IMR-90 (cell line): Measurements from ENCODE around the gene TBCD. TPM values are rescaled to one million over a fixed set of nuclear protein-coding genes. Genes with fewer than 3 reads are reported as not detected.

Experiments used
- ATAC-seq: fragments of 200-7000 bp; cut with Tn5 transposase; 2 replicates; pipeline ENCODE4 v1.9.1; 2020; ENCODE audit warnings: low read depth, mild to moderate bottlenecking, moderate library complexity
- BruUV-seq: library from RNA; stranded (reverse); fragments of 400-500 nt; replicated peaks from 2 replicates; lab custom pipeline; 2021; lab: Mats Ljungman, UMichigan
- CTCF ChIA-PET: fragments of 300-600 bp; formaldehyde crosslinking; extraction: SDS; loops from one replicate; lab custom pipeline; 2021; ENCODE audit warnings: antibody characterized with exemption; lab: Yijun Ruan, JAX
- POLR2A ChIA-PET: fragments of 300-600 bp; sonication (Branson Sonifier 250); formaldehyde crosslinking; loops from one replicate; lab custom pipeline; 2022; ENCODE audit warnings: antibody characterized with exemption; ENCODE audit not compliant: unreplicated experiment; lab: Charles Lee
- DNase-seq: peaks from one replicate; pipeline ENCODE4 v3.0.0; 2013
- H2AFZ ChIP-seq: replicated peaks from 2 replicates; pipeline ENCODE3; 2013; ENCODE audit warnings: low read length, mild to moderate bottlenecking; ENCODE audit not compliant: poor library complexity
- H2AK5ac ChIP-seq: 2 replicates; pipeline ENCODE4 v1.6.1; 2013; ENCODE audit warnings: low read depth, low read length, inconsistent platforms
- H2AK9ac ChIP-seq: replicated peaks from 2 replicates; pipeline ENCODE3; 2013; ENCODE audit warnings: mild to moderate bottlenecking, low read depth, low read length, moderate library complexity; ENCODE audit not compliant: poor library complexity
- H2BK120ac ChIP-seq: 2 replicates; pipeline ENCODE4 v1.6.1; 2013; ENCODE audit warnings: low read depth, low read length, inconsistent platforms
- H2BK15ac ChIP-seq: 3 replicates; pipeline ENCODE4 v1.6.1; 2013; ENCODE audit warnings: low read depth, low read length, inconsistent platforms
- H2BK20ac ChIP-seq: 2 replicates; pipeline ENCODE4 v1.6.1; 2013; ENCODE audit warnings: low read depth, mild to moderate bottlenecking, inconsistent platforms, low read length, moderate library complexity
- H2BK5ac ChIP-seq: 2 replicates; pipeline ENCODE4 v1.6.1; 2013; ENCODE audit warnings: mild to moderate bottlenecking, low read depth, low read length, inconsistent platforms; ENCODE audit not compliant: poor library complexity, severe bottlenecking
- H3K14ac ChIP-seq: replicated peaks from 2 replicates; pipeline ENCODE4 v1.6.1; 2013; ENCODE audit warnings: low read depth, low read length, inconsistent platforms
- H3K18ac ChIP-seq: 2 replicates; pipeline ENCODE4 v1.6.1; 2013; ENCODE audit warnings: low read depth, low read length, control low read depth
- H3K23ac ChIP-seq: 2 replicates; pipeline ENCODE4 v1.6.1; 2013; ENCODE audit warnings: low read depth, low read length, inconsistent platforms
- H3K27ac ChIP-seq: 2 replicates; pipeline ENCODE4 v1.5.1; 2013; ENCODE audit warnings: mild to moderate bottlenecking, control low read depth, low read length; ENCODE audit not compliant: insufficient read depth
- H3K27me3 ChIP-seq: 2 replicates; pipeline ENCODE4 v1.6.1; 2013; ENCODE audit warnings: low read length; ENCODE audit not compliant: control insufficient read depth, insufficient read depth
- H3K36me3 ChIP-seq: 2 replicates; pipeline ENCODE4 v1.6.1; 2013; ENCODE audit warnings: low read length, mixed read lengths; ENCODE audit not compliant: control insufficient read depth, insufficient read depth
- H3K4ac ChIP-seq: 2 replicates; pipeline ENCODE4 v1.6.1; 2013; ENCODE audit warnings: low read depth, low read length, inconsistent platforms
- H3K4me1 ChIP-seq: 2 replicates; pipeline ENCODE4 v1.6.1; 2013; ENCODE audit warnings: low read length, mixed read lengths; ENCODE audit not compliant: control insufficient read depth, insufficient read depth
- H3K4me2 ChIP-seq: 2 replicates; pipeline ENCODE4 v1.6.1; 2013; ENCODE audit warnings: low read depth, mild to moderate bottlenecking, control low read depth, low read length, moderate library complexity
- H3K4me3 ChIP-seq: 2 replicates; pipeline ENCODE4 v1.5.1; 2013; ENCODE audit warnings: low read depth, mild to moderate bottlenecking, control low read depth, low read length, moderate library complexity; ENCODE audit not compliant: insufficient read depth
- H3K56ac ChIP-seq: 2 replicates; pipeline ENCODE4 v1.6.1; 2013; ENCODE audit warnings: low read length, inconsistent platforms; ENCODE audit not compliant: insufficient read depth; ENCODE audit errors: extremely low read depth
- H3K79me1 ChIP-seq, 2 experiments: 2 replicates each; pipeline ENCODE4 v1.6.1; 2013; ENCODE audit warnings: low read length in 2 of 2, inconsistent platforms in 1 of 2, low read depth in 1 of 2
- H3K9ac ChIP-seq: 2 replicates; pipeline ENCODE4 v1.6.1; 2013; ENCODE audit warnings: low read depth, low read length, control low read depth
- H3K9me1 ChIP-seq: 2 replicates; pipeline ENCODE4 v1.6.1; 2013; ENCODE audit warnings: low read length, inconsistent platforms; ENCODE audit not compliant: insufficient read depth
- H3K9me3 ChIP-seq: 2 replicates; pipeline ENCODE4 v1.6.1; 2013; ENCODE audit warnings: low read length; ENCODE audit not compliant: control insufficient read depth, insufficient read depth
- H4K20me1 ChIP-seq: 2 replicates; pipeline ENCODE4 v1.6.1; 2013; ENCODE audit warnings: low read length, inconsistent platforms; ENCODE audit not compliant: insufficient read depth
- H4K5ac ChIP-seq: 2 replicates; pipeline ENCODE4 v1.6.1; 2013; ENCODE audit warnings: mild to moderate bottlenecking, low read depth, low read length, control low read depth
- H4K8ac ChIP-seq, 2 experiments: 2 replicates each; pipeline ENCODE4 v1.6.1; 2013; ENCODE audit warnings: low read depth in 2 of 2, low read length in 2 of 2, control low read depth in 1 of 2, inconsistent platforms in 1 of 2
- H4K91ac ChIP-seq: 2 replicates; pipeline ENCODE4 v1.6.1; 2013; ENCODE audit warnings: low read depth, low read length, inconsistent platforms; ENCODE audit not compliant: insufficient read depth
- BHLHE40 ChIP-seq: fragments of 150-350 bp; IDR thresholded peaks from 2 replicates; pipeline ENCODE4 v1.6.1; 2016; ENCODE audit warnings: mild to moderate bottlenecking, low read depth, low read length
- CHD1 ChIP-seq: IDR thresholded peaks from 2 replicates; pipeline ENCODE4 v1.6.1; 2012; ENCODE audit warnings: low read depth, low read length, improper control_type of control experiment
- FOS ChIP-seq: fragments of 150-350 bp; IDR thresholded peaks from 2 replicates; pipeline ENCODE4 v1.6.1; 2016; ENCODE audit warnings: low read depth, low read length
- MAZ ChIP-seq: IDR thresholded peaks from 2 replicates; pipeline ENCODE4 v1.6.1; 2012; ENCODE audit warnings: low read depth, mild to moderate bottlenecking, low read length, improper control_type of control experiment, moderate library complexity, borderline replicate concordance
- MXI1 ChIP-seq: IDR thresholded peaks from 2 replicates; pipeline ENCODE4 v1.6.1; 2012; ENCODE audit warnings: low read depth, mild to moderate bottlenecking, low read length, moderate library complexity, borderline replicate concordance
- NFE2L2 ChIP-seq: fragments of 150-350 bp; IDR thresholded peaks from 2 replicates; pipeline ENCODE4 v1.6.1; 2016; ENCODE audit warnings: low read depth, mild to moderate bottlenecking, low read length
- RCOR1 ChIP-seq: IDR thresholded peaks from 2 replicates; pipeline ENCODE4 v1.6.1; 2012; ENCODE audit warnings: mild to moderate bottlenecking, low read length, improper control_type of control experiment; ENCODE audit not compliant: insufficient replicate concordance
- SMC3 ChIP-seq: fragments of 150-350 bp; IDR thresholded peaks from 2 replicates; pipeline ENCODE4 v1.6.1; 2016; ENCODE audit warnings: low read depth, mild to moderate bottlenecking, antibody characterized with exemption, low read length, moderate library complexity
- WGBS, 2 experiments: methylation state at CpG; one replicate each; pipeline versions ENCODE4 v1.1.5 to v1.1.7; 2013; ENCODE audit warnings: missing lambda C conversion rate in 2 of 2; ENCODE audit not compliant: insufficient read length in 1 of 2; ENCODE audit errors: extremely low coverage in 2 of 2; 5-methylcytosine and 5-hydroxymethylcytosine counted together
- dilution Hi-C: fragments of 300-500 bp; cut with HindIII; formaldehyde crosslinking; loops from one replicate; pipeline ENCODE4 v1.14.3; 2018; ENCODE audit warnings: low sequenced_read_pairs; ENCODE audit not compliant: unreplicated experiment
- in situ Hi-C: fragments of 300-500 bp; cut with MboI; formaldehyde crosslinking; loops from 3 replicates; pipeline ENCODE4 v1.14.3; 2019; ENCODE audit warnings: low sequenced_read_pairs, inconsistent platforms, mixed read lengths
- intact Hi-C: fragments of 100-400 bp; cut with micrococcal nuclease; formaldehyde crosslinking; loops from 2 replicates; pipeline ENCODE4 v1.10.0; 2022
- polyA plus RNA-seq, 3 experiments: library from polyadenylated mRNA; depleted of rRNA; stranded (reverse); fragments of >200 nt; gene quantifications; 2 replicates each; pipeline ENCODE4 v1.2.3, GENCODE V29; 2012; ENCODE audit warnings: low replicate concordance in 1 of 3
- total RNA-seq: library from RNA; depleted of rRNA; stranded (reverse); fragments of >200 nt; gene quantifications from 2 replicates; pipeline ENCODE4 v1.2.3, GENCODE V29; 2012

The TBCD gene
- total and polyA plus RNA-seq, 2 of the 4 experiments (the other 2 are of a cell fraction), result 21.9 to 54.5 TPM

GRCh38 chr17:82921426-82921825 lies 169.6 kb downstream of the TBCD start:
- Histone ChIP-seq H3K18ac (no peak overlapping the region), H3K4me3 (no peak overlapping the region), H4K5ac (no peak overlapping the region), H2AFZ (no peak overlapping the region), H3K36me3 (peaks cover 9% of the 10 kb centered on the region), H4K91ac (no peak overlapping the region), H3K14ac (no peak overlapping the region), H3K4me1 (no peaks in the 10 kb centered on the region), H3K9me1 (no peaks in the 10 kb centered on the region; the same call in 1 of the 2 replicates), H2BK15ac (no peak overlapping the region), H4K8ac (no peak overlapping the region), H3K56ac (no peak overlapping the region), H3K4ac (no peak overlapping the region), H2BK20ac (no peak overlapping the region), H3K23ac (no peak overlapping the region), H3K27ac (no peak overlapping the region), H3K4me2 (no peak overlapping the region), H3K9ac (no peak overlapping the region), H2BK120ac (no peak overlapping the region), H2AK9ac (no peak overlapping the region), H3K27me3 (no peaks in the 10 kb centered on the region), H4K20me1 (0 out of 2 replicates have a peak, but pooled peaks cover 3% of the 10 kb centered on the region), H2AK5ac (no peak overlapping the region), H3K9me3 (no peaks in the 10 kb centered on the region), H3K79me1 (peaks cover 0 to 3% of the 10 kb centered on the region in 2 experiments; a peak in 1 of 4 replicates), H2BK5ac (no peak overlapping the region)
- ATAC-seq (no peak), DNase-seq (no peak)
- BruUV-seq, result no TSS peak
- intact Hi-C loops (no loop called here), in situ Hi-C loops (no loop called here), dilution Hi-C loops (no loop called here)
- no peak for TF ChIP-seq CHD1
- no peak for TF ChIP-seq SMC3
- TF ChIP-seq RCOR1, result no peak
- TF ChIP-seq FOS, result no peak
- no peak for TF ChIP-seq BHLHE40
- no peak for TF ChIP-seq MAZ
- TF ChIP-seq NFE2L2, result no peak
- TF ChIP-seq MXI1, result no peak
- ChIA-PET POLR2A (no interaction called here), CTCF (no interaction called here)
- 92% methylated on average over 7 of the region's 13 CpGs; no CpG with 5 or more reads in 1 of the 2 experiments for WGBS, 2 experiments
